Left forelimb (tissue), 1 donor: ENCODE data around the gene ARHGEF10L.
A peak's percentile ranks its signal among the peaks of the same experiment; 100 is the strongest.

Experiments
- DNase-seq: peaks from one replicate; pipeline ENCODE4 v3.0.0-alpha.2; 2018; ENCODE audit warnings: low spot score

The ARHGEF10L gene

GRCh38 chr1:17655922-17656321 is 116.4 kb downstream of the ARHGEF10L start:
- no peak for DNase-seq

- DNase-seq: no peak
Measured at GRCh38 chr1:17657436-17657835, 117.9 kb downstream of the ARHGEF10L start.

GRCh38 chr1:17658837-17659236 is 119.3 kb downstream of the ARHGEF10L start:
- no peak for DNase-seq

GRCh38 chr1:17661546-17662157 is 122.2 kb downstream of the ARHGEF10L start:
- peak; percentile 78 for DNase-seq

- DNase-seq: no peak
Measured at GRCh38 chr1:17662296-17662695, 122.8 kb downstream of the ARHGEF10L start.

GRCh38 chr1:17662786-17663185 is 123.3 kb downstream of the ARHGEF10L start:
- DNase-seq: no peak

GRCh38 chr1:17663646-17664045 is 124.1 kb downstream of the ARHGEF10L start:
- no peak for DNase-seq

- DNase-seq: no peak
Measured at GRCh38 chr1:17664322-17664721, 124.8 kb downstream of the ARHGEF10L start.

GRCh38 chr1:17665054-17665453 is 125.6 kb downstream of the ARHGEF10L start:
- DNase-seq: no peak

GRCh38 chr1:17665950-17666720 is 126.6 kb downstream of the ARHGEF10L start:
- DNase-seq: no peak

- DNase-seq: no peak
Measured at GRCh38 chr1:17667641-17668040, 128.1 kb downstream of the ARHGEF10L start.

GRCh38 chr1:17668195-17668594 is 128.7 kb downstream of the ARHGEF10L start:
- no peak for DNase-seq

- DNase-seq: no peak
Measured at GRCh38 chr1:17668624-17669175, 129.2 kb downstream of the ARHGEF10L start.

GRCh38 chr1:17669305-17669704 is 129.8 kb downstream of the ARHGEF10L start:
- DNase-seq: no peak

- DNase-seq: no peak
Measured at GRCh38 chr1:17669866-17670451, 130.5 kb downstream of the ARHGEF10L start.

GRCh38 chr1:17670587-17671313 is 131.3 kb downstream of the ARHGEF10L start:
- DNase-seq: no peak

GRCh38 chr1:17671314-17671705 is 131.8 kb downstream of the ARHGEF10L start:
- no peak for DNase-seq

GRCh38 chr1:17671741-17672140 is 132.2 kb downstream of the ARHGEF10L start:
- no peak for DNase-seq

- no peak for DNase-seq
Measured at GRCh38 chr1:17672226-17672625, 132.7 kb downstream of the ARHGEF10L start.

- no peak for DNase-seq
Measured at GRCh38 chr1:17673329-17674072, 134.0 kb downstream of the ARHGEF10L start.

- no peak for DNase-seq
Measured at GRCh38 chr1:17674726-17675500, 135.4 kb downstream of the ARHGEF10L start.
